ENCODE data around the gene PDHB. TPM values are rescaled to one million over a fixed set of nuclear protein-coding genes. Genes with fewer than 3 reads are reported as not detected.

Gene PDHB
- total RNA-seq (10 to 100 TPM; 60.2 to 66.4 TPM), polyA plus RNA-seq (100 to 1,000 TPM in 1 of 3 donors, 10 to 100 TPM in 2; 92.2 to 120 (median 95.3) TPM), total RNA-seq (37.2 to 86.1 (median 75.9) reads per million in 6 experiments)

DNA sequence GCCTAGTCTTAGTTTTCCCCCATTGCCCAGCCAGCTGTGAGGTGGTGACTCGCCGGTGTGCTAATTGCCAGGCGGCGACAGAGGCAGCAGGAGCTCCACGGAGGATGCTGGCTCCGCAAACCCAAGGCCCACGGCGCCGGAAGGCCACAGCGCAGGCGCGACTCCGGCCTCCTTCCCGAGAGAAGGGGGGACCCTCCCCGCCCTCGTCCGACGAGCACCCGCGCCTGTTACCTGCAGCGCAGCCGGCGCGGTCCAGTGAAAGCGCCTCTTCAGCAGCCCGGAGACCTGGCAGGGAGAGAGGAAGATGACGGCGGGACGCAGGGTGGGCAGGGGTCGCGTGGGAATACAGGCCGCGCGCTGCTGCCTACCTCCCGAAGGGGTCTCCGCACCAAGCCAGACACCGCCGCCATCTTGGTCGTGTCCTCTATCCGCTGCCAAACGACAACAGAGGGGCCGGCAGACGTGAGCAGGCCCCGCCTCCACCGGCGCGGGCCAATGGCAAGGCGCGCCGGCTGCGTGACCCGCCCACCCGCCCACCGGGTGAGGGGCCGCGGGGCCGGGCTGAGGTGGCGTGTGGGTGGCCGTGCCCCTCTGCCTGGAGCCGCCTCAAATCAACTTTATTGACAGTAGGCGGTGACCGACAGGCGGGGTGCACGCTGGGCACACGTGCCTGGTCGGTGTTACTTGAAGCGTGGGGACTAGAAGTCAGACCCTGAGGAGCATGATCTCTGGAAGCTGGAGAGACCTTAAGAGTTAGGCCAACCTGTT is at the start of gene PDHB:
Gene PDHB (minus strand): TSS at position 433 of the 768 bp plus-strand sequence. CDS start 23 bp downstream, at position 410.
- DNase-seq (peak; percentile 81 to 94 (median 88)), ATAC-seq (peak; percentile 94 to 95)
- no peaks in the 10 kb centered on the region for H3K9me3 Mint-ChIP-seq
- POLR2A ChIA-PET = interaction anchor here (0.6 to 3.1 kb wide), 7 partner anchors 10 to 1675 kb away, joined by 3 to 16 read pairs (median 7); partner anchors contain the start of genes HTD2, KCTD6 and RPP14
- H3K4me3 Mint-ChIP-seq = peak within 1 kb of the TSS; percentile 89 to 96 (median 94)
- H3K36me3 Mint-ChIP-seq = peaks cover 0 to 32% (median 8%) of the 10 kb centered on the region in 3 donors
- no peaks in the 10 kb centered on the region for H3K27me3 Mint-ChIP-seq
- peak within 1 kb of the TSS; percentile 90 to 98 (median 97) for H3K27ac Mint-ChIP-seq
- H3K4me1 Mint-ChIP-seq = peaks cover 19 to 33% (median 30%) of the 10 kb centered on the region in 4 donors

DNA sequence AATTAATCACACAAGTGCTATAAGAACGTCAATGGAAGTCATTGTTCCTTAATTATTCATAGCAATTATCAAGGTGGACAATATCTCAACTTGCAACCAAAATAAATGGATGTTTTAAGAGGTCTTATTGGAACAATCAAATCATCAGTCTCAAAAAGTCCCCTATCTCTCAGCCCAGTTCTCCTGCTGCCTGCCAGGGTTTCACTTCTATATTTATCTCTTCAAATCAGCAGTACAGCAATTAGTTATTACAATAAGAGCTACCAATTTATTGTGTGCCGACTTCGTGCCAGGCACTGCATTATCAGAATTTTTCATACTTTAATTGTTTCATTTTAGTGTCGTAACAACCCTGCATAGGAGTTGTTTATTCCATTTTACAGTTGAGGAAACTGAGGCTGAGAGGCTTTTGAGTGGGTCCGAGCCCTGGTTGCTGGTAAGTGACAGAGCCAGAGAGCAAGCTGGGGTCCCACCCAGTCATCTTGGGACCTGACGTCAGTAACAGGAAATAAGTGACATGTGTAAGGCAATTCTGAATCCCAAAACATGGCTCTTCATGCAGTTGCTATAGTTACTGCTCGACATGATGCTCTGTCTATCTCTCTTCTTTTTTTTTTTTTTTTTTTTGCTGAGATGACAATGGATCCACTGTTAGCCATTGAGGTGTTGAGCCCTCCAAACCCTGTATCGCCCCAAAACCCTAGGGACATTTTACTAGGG is 49.4 kb upstream of the PDHB start:
- peaks cover 0 to 2% (median 0%) of the 10 kb centered on the region in 5 donors for H3K27me3 Mint-ChIP-seq
- peaks cover 0 to 3% (median 0%) of the 10 kb centered on the region in 9 donors for H3K9me3 Mint-ChIP-seq
- ATAC-seq (no peak), DNase-seq (no peak)
- H3K4me1 Mint-ChIP-seq = peaks cover 0 to 30% (median under 1%) of the 10 kb centered on the region in 4 donors
- no peak overlapping the region for H3K4me3 Mint-ChIP-seq
- no peak overlapping the region for H3K27ac Mint-ChIP-seq
- POLR2A ChIA-PET = interaction anchor here (0.7 to 1.0 kb wide), 2 partner anchors 8 to 162 kb away, joined by 3 read pairs; no protein-coding TSS in a partner anchor
- no peaks in the 10 kb centered on the region for H3K36me3 Mint-ChIP-seq

DNA sequence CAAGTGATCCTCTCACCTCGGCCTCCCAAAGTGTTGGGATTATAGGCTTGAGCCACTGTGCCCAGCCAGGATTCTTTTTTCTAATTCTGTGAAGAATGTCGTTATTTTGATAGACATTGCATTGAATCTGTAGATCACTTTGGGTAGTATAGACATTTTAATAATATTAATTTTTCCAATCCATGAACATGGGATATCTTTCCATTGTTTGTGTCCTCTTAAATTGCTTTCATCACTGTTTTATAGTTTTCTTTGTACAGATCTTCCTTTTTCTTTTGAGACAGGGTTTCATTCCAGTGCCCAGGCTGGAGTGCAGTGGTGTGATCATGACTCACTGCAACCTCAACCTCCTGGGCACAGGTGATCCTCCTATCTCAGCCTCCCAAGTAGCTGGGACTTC is 46.7 kb upstream of the PDHB start:
- Mint-ChIP-seq H3K4me1 (peaks cover 0 to 24% (median 0%) of the 10 kb centered on the region in 4 donors), H3K27me3 (peaks cover 0 to 2% (median 0%) of the 10 kb centered on the region in 5 donors), H3K27ac (no peak overlapping the region), H3K9me3 (peaks cover 0 to 3% (median 0%) of the 10 kb centered on the region in 9 donors), H3K36me3 (no peaks in the 10 kb centered on the region), H3K4me3 (no peak overlapping the region)
- POLR2A ChIA-PET = no interaction called here
- no peak for DNase-seq
- ATAC-seq = no peak

DNA sequence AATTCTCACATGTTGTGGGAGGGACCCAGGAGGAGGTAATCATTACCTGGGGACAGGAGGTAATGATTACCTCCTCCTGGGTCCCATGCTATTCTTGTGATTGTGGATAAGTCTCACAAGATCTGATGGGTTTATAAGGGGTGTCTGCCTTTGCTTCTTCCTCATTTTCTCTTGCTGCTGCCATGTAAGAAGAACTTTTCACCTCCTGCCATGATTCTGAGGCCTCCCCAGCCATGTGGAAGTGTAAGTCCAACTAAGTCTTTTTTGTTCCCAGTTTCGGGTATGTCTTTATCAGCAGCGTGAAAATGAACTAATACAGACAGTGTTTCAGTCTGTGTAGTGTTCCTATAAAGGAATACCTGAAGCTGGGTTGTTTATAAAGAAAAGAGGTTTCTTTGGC is 45.1 kb upstream of the PDHB start:
- H3K36me3 Mint-ChIP-seq = no peaks in the 10 kb centered on the region
- ATAC-seq = no peak
- peaks cover 0 to 2% (median 0%) of the 10 kb centered on the region in 5 donors for H3K27me3 Mint-ChIP-seq
- H3K4me1 Mint-ChIP-seq = peaks cover 6 to 36% (median 9%) of the 10 kb centered on the region in 4 donors
- peaks cover 0 to 3% (median 0%) of the 10 kb centered on the region in 9 donors for H3K9me3 Mint-ChIP-seq
- H3K4me3 Mint-ChIP-seq = no peak overlapping the region
- no peak for DNase-seq
- POLR2A ChIA-PET = no interaction called here
- no peak overlapping the region for H3K27ac Mint-ChIP-seq

DNA sequence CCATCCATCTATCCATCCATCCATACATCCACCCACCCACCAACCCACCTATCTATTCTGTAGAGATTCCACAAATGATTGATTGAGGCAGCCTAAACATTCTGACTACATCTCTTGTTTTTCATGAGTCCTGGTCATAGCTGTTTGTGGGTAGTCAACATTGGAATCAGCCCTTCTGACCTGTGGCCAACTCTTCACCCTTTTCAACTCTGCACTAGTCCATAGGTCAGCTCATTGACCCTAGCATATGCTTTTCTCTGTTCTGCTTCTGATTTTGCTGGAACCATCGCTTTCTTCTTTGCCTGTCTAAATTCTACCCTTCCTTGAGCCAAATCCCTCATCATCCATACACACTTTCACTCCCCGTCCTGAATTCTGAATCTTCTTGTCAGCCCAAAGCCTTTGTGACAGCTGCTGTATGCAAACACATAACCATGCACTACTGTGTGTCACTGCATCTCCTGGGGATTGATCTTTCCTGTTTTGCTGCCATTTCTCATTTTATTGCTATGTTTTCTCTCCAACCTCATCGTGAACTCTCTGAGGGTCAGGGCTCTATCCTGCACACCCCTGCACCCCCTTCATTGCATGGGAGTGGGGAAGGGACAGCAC is 41.4 kb upstream of the PDHB start:
- peak overlapping the region in 1 of 10 donors; percentile 5 for H3K27ac Mint-ChIP-seq
- POLR2A ChIA-PET = no interaction called here
- DNase-seq (no peak), ATAC-seq (no peak)
- peaks cover 6 to 56% (median 18%) of the 10 kb centered on the region in 4 donors for H3K4me1 Mint-ChIP-seq
- no peaks in the 10 kb centered on the region for H3K36me3 Mint-ChIP-seq
- H3K27me3 Mint-ChIP-seq = peaks cover 0 to 2% (median 0%) of the 10 kb centered on the region in 5 donors
- H3K4me3 Mint-ChIP-seq = peak overlapping the region in 1 of 10 donors; percentile 37
- peaks cover 0 to 2% (median 0%) of the 10 kb centered on the region in 9 donors for H3K9me3 Mint-ChIP-seq

DNA sequence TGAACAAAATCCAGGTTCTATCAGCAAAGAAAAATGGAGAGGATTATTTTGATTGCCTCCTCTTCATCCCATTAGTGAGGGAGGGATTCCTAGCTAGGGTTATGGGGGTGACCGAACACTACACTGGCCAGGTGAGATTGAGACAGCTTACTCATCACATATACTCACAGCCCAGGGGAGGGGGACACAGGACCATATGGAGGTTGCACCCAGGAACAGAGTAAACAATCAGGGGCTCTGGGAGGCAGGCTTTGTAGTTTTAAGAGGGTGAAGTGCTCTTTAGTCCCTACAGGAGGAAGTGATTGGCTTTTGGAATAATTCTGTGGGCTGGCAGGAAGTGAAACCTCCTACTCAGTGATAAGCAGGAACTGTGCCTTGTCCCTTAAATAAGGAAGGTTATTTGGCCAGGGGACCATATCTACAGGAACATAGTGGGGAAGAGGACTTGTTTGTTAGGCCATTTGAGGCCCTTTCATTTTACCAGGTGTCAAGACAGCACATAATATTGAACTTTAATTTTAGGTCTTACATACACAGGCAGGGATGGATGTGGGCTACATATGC is 40.8 kb upstream of the PDHB start:
- Mint-ChIP-seq H3K27me3 (no peaks in the 10 kb centered on the region), H3K9me3 (peaks cover 0 to 2% (median 0%) of the 10 kb centered on the region in 9 donors), H3K4me1 (peaks cover 6 to 58% (median 18%) of the 10 kb centered on the region in 4 donors), H3K27ac (peak overlapping the region in 2 of 10 donors; percentile 5 to 8), H3K4me3 (no peak overlapping the region), H3K36me3 (no peaks in the 10 kb centered on the region)
- POLR2A ChIA-PET = no interaction called here
- DNase-seq (no peak), ATAC-seq (no peak)

DNA sequence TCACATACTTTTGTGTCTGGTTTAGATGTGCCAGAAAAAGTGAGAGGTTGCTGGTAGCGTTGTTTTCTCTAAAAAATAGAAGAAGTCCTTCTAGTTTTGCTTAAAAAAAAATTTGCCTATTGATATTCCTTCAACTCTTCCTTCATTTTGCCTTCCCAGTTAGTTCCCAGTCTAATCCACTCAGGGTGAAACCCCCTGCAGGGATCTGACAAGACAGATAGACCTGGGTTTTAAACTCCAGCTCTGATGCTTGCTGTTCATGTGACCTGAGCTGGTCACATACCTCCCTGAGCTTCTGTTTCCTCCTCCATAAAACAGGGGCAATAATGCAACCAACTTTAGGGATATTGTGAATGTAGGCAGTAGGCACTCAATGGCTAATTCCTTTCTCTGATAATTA is 39.6 kb upstream of the PDHB start:
- Mint-ChIP-seq H3K27me3 (no peaks in the 10 kb centered on the region), H3K27ac (peak overlapping the region in 2 of 10 donors; percentile 15 to 57), H3K9me3 (no peaks in the 10 kb centered on the region), H3K4me3 (no peak overlapping the region), H3K4me1 (peaks cover 6 to 53% (median 18%) of the 10 kb centered on the region in 4 donors), H3K36me3 (no peaks in the 10 kb centered on the region)
- DNase-seq = no peak
- POLR2A ChIA-PET = no interaction called here
- ATAC-seq = no peak

DNA sequence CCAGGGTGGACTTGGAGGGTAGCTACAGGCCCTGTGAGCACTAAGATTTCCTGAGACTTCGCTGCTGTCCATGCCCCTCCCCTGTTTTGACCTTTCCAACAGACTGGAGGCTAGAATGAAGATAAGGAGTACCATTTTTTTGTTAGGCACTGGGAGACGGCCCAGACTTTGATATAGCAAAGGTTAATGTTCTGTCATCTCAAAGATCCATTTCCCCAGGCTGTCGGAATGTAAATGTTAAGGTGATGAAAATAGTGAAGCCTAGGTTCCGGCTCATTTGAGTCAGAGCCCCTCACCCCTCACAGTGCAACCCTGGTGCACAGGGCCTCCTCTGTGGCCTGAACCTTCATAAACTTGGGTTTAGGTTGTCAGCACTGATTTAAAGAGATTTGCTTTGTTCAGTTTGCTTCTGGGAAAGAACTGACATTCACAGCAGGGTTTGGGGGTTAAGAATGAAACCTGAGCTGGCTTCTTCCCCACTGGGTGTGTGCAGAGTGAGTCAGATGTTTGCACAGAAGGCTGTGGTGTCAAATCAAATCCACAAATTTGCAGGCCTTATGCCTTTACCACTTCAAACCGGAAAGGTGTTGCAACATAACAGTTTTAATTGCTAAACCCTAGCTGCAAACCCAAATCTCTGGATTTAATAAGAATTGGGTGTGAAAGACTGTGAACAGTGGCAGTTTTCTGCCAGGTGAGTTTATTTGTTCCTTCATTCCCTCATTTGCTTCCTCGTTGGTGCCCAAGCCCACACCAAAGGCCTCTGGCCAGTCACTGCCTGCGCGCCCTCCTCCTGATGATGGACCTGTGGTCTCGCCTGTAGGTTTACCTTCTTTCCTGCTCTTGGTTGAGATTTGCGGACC is 37.6 kb upstream of the PDHB start:
- Mint-ChIP-seq H3K4me1 (peaks cover 6 to 51% (median 18%) of the 10 kb centered on the region in 4 donors), H3K9me3 (no peaks in the 10 kb centered on the region), H3K27me3 (no peaks in the 10 kb centered on the region), H3K27ac (peak overlapping the region in 8 of 10 donors; percentile 20 to 92 (median 66)), H3K36me3 (no peaks in the 10 kb centered on the region), H3K4me3 (peak overlapping the region in 5 of 10 donors; percentile 20 to 46 (median 31))
- POLR2A ChIA-PET = interaction anchor here (0.6 to 1.2 kb wide), 3 partner anchors 20 to 117 kb away, joined by 3 to 6 read pairs (median 3); partner anchors contain the start of gene KCTD6
- peak; percentile 64 to 80 for ATAC-seq
- peak in 2 of 10 donors; percentile 11 to 23 for DNase-seq

DNA sequence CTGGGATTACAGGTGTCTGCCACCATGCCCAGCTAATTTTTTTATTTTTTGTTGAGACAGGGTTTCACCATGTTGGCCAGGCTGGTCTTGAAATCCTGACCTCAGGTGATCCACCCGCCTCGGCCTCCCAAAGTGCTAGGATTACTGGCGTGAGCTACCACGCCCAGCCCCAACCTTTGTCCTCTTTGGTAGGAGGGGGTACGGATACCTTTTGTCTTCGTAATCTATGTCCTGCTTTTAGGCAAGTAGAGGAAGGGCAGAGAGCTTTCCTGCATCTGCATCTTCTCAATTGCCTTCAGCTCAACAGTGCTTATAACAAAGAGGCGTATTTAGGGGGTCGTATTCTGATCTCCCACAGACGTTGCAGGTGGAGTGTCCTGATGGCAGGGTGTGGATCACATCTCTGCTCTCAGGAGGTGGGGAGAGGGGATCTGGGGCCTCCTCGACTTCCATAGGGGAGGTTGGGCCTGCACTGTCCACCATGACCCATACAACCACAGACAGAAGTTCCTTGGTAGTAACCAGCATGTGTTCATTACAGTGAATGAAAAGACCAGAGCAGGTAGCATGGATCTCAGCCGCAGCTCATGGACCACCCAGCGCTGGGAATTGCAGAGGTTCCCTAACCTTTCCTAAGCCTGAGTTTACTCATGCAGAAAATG is 36.9 kb upstream of the PDHB start:
- H3K4me1 Mint-ChIP-seq = peaks cover 6 to 51% (median 18%) of the 10 kb centered on the region in 4 donors
- POLR2A ChIA-PET = interaction anchor here (1.2 kb wide), 1 partner anchor 21 kb away, joined by 6 read pairs; the partner anchor contains the start of gene KCTD6

DNA sequence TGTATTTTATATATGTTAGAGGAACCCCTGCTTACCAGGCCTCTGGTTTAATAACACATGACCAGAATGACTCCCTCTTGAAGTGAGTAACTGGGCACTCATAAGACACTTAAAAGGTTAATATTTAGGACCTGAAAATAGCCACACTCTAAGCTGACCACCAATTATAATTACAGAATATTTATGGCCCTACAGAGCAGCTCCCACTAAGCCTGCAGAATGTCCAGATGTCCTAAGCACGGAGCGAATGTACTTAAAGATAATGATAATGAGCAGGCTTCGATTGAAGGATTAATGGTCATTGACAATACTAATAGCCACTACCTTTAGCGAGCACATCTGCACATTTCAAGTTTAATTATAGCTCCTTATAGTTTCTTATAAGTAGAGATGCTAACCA is 35.5 kb upstream of the PDHB start:
- POLR2A ChIA-PET = no interaction called here
- H3K9me3 Mint-ChIP-seq = no peaks in the 10 kb centered on the region
- no peaks in the 10 kb centered on the region for H3K27me3 Mint-ChIP-seq
- no peak overlapping the region for H3K27ac Mint-ChIP-seq
- DNase-seq (no peak), ATAC-seq (no peak)
- no peak overlapping the region for H3K4me3 Mint-ChIP-seq
- peaks cover 0 to 38% (median 10%) of the 10 kb centered on the region in 4 donors for H3K4me1 Mint-ChIP-seq
- no peaks in the 10 kb centered on the region for H3K36me3 Mint-ChIP-seq

More for the DNA sequence above, 36.9 kb upstream of the PDHB start:
- no peak for DNase-seq
- Mint-ChIP-seq H3K27ac (peak overlapping the region in 4 of 10 donors; percentile 67 to 92 (median 82)), H3K27me3 (no peaks in the 10 kb centered on the region), H3K4me3 (no peak overlapping the region), H3K36me3 (no peaks in the 10 kb centered on the region), H3K9me3 (no peaks in the 10 kb centered on the region)
- ATAC-seq = no peak
